Measurements from ENCODE around the gene SYNM. TPM values are rescaled to one million over a fixed set of nuclear protein-coding genes. Genes with fewer than 3 reads are reported as not detected.

SYNM gene
- total RNA-seq, 1 donor from 2014 or later: 19.5 TPM

GRCh38 chr15:99096894-99097426 lies 7.9 kb upstream of the SYNM start:
- Histone ChIP-seq H3K9me3 (no peaks in the 10 kb centered on the region), H3K4me1 (peaks cover 4% of the 10 kb centered on the region), H3K36me3 (no peaks in the 10 kb centered on the region), H3K27me3 (peaks cover 28% of the 10 kb centered on the region), H3K27ac (no peak overlapping the region), H3K4me3 (no peak overlapping the region)
- no peak for ATAC-seq
- intact Hi-C loops (cut with DNase I): no loop called here
- TF ChIP-seq CTCF (IDR thresholded peaks at IDR 0.05): no peak
- DNase-seq: no peak

DNA sequence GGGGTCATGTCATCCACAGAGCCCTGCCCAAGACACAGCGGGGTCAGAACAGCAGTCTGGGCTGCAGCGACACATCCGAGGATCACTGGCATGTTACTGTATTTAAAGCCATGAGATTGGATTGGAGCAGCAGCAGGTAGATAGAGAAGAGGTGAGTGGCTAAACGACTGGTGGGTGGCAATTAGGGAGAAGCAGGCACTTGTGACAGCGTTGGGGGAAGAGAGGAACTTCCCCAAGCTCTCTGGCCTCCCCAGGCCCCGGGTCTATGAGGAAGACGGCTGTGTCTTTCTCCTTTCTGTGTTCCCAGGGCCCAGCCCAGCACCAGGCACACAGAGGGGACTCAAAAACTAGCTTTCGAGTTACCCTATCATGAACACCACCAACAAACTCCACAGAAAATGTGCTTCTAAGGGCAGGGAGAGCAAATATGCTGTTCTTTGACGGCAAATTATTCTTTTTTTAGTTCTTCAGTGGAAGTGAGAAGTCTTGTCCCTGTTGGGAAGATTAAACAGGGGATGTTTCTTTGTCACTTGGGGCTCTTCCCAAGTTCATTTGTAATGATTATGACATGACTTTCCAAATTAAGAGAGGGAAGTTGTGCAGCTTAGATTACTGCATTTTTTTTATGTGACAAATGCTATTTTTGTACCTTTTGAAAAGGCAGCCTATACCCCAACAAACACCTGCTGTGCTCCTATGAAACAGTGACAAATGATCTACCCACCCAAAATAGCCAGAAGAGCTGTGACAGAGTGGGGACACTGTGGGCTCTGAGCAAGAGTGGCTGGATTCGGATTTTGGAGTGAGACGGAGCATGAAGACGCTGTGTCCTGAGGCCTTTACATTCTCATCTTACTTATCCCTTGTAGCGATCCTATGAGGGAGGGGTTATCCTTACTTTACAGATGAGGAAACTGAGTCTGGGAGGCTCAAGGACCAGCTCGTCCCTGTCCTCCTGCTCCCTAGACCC lies 7.2 kb upstream of the SYNM start:
- no peak overlapping the region for H3K4me3 ChIP-seq
- no peak for TF ChIP-seq CTCF (IDR thresholded peaks at IDR 0.05)
- H3K27ac ChIP-seq: no peak overlapping the region
- H3K36me3 ChIP-seq: no peaks in the 10 kb centered on the region
- H3K27me3 ChIP-seq: peaks cover 35% of the 10 kb centered on the region
- no peaks in the 10 kb centered on the region for H3K9me3 ChIP-seq
- peaks cover 4% of the 10 kb centered on the region for H3K4me1 ChIP-seq
- intact Hi-C loops (cut with DNase I): no loop called here
- ATAC-seq (no peak), DNase-seq (no peak)

DNA sequence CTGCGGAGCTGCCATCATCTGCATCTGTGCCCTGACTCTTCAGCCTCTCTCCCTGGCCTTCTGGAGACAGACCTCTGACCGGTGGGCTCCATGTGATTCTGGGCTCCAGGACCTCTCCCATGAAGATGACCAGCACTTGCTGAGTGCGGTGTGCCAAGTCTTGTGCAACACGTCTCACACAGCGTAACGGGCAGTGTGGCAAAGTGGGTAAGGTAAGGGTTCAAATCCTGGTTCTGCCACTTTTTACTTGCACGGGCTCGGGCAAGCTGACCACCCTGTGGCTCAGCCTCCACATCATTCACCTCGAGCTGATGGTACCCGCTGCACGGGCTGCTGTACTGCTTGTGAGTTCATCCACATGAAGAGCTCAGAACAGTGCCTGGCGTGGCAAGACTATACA lies 6.5 kb upstream of the SYNM start:
- no peaks in the 10 kb centered on the region for H3K9me3 ChIP-seq
- no peaks in the 10 kb centered on the region for H3K36me3 ChIP-seq
- TF ChIP-seq CTCF (IDR thresholded peaks at IDR 0.05): no peak
- peaks cover 41% of the 10 kb centered on the region for H3K27me3 ChIP-seq
- intact Hi-C loops (cut with DNase I): no loop called here
- ATAC-seq: no peak
- peaks cover 4% of the 10 kb centered on the region for H3K4me1 ChIP-seq
- H3K4me3 ChIP-seq: no peak overlapping the region
- H3K27ac ChIP-seq: no peak overlapping the region
- no peak for DNase-seq

DNA sequence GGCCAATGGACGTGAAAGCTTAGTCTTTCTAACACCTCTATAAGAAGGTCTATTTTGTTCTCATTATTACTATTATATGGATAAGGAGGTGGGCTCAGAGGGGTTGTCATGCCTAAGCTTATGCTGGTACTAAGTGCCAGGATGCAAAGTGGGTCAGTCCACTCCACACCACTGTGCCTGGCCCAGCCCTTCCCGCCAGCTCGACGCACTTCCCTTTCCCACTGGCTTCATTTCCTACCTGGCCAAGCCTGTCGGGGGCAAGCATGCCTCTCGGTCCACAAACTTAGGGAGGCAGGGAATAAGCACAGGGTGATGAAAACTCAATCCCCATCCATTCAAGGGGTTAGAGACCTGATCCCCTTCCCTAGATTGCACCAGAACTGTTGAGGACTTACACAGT lies 5.9 kb upstream of the SYNM start:
- Histone ChIP-seq H3K4me3 (no peak overlapping the region), H3K4me1 (peaks cover 4% of the 10 kb centered on the region), H3K36me3 (no peaks in the 10 kb centered on the region), H3K9me3 (no peaks in the 10 kb centered on the region), H3K27me3 (peaks cover 41% of the 10 kb centered on the region), H3K27ac (no peak overlapping the region)
- TF ChIP-seq CTCF (IDR thresholded peaks at IDR 0.05): no peak
- ATAC-seq (no peak), DNase-seq (no peak)
- intact Hi-C loops (cut with DNase I): no loop called here

DNA sequence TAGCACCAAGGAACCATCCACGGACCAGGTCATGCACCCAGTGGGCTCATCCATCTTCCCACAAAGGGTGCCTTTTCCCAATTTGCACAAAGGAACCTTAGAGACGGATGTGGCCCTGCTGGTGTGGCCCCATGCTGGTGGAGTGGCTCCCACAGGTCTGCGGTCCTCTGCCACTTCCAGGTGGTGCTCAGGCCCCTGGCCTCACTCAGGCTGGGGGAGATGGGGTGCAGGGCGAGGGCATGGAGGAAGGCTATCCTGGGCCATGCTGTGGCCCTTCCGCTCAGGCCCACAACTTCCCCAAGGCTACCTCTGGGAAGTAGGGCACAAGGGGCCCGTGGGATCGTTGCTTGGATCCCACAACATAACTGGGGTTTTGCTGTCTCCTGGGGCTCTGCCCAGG lies 5.2 kb upstream of the SYNM start:
- Histone ChIP-seq H3K4me3 (no peak overlapping the region), H3K36me3 (no peaks in the 10 kb centered on the region), H3K9me3 (no peaks in the 10 kb centered on the region), H3K4me1 (peaks cover 4% of the 10 kb centered on the region), H3K27me3 (peaks cover 41% of the 10 kb centered on the region), H3K27ac (no peak overlapping the region)
- intact Hi-C loops (cut with DNase I): loop anchor here (5.0 kb wide), 1 partner anchor 113 kb away; no protein-coding TSS in a partner anchor
- no peak for TF ChIP-seq CTCF (IDR thresholded peaks at IDR 0.05)
- DNase-seq (no peak), ATAC-seq (no peak)
